Pancreas (tissue), 10 donors: ENCODE data around the gene YAE1. TPM values are rescaled to one million over a fixed set of nuclear protein-coding genes. Genes with fewer than 3 reads are reported as not detected.

ENCODE experiments used
- ATAC-seq, 4 donors: fragments of 200-7000 bp; cut with Tn5 transposase; one replicate each; pipeline versions ENCODE4 v1.8.0 to v1.9.1; 2020; ENCODE audit warnings: mild to moderate bottlenecking in 4 of 4, moderate library complexity in 4 of 4
- DNase-seq, 6 donors: peaks; one replicate each; pipeline ENCODE4 v3.0.0-alpha.2; 2020
- FAIRE-seq: peaks from 2 replicates; lab custom pipeline; 2012; peaks lifted over from hg19 to GRCh38; lab: Jason Lieb, UNC
- H3K27ac ChIP-seq, 4 donors: fragments of 200-600 bp; sonication (generic); 1 replicate in 3 of 4; 2 replicates in 1 of 4; pipeline versions ENCODE4 v1.5.0 to v1.8.0; 2020
- H3K27me3 ChIP-seq, 4 donors: fragments of 200-600 bp; one replicate each; pipeline ENCODE4 v1.8.0; 2021
- H3K36me3 ChIP-seq, 3 donors: fragments of 200-600 bp; sonication (generic) in 1 of 3; one replicate each; pipeline versions ENCODE4 v1.5.0 to v1.8.0; 2020 to 2021
- H3K4me1 ChIP-seq, 3 donors: fragments of 200-600 bp; one replicate each; pipeline ENCODE4 v1.8.0; 2021
- H3K4me3 ChIP-seq, 4 donors: fragments of 200-600 bp; sonication (generic) in 2 of 4; one replicate each; pipeline versions ENCODE4 v1.5.0 to v1.8.0; 2020 to 2021
- H3K9me3 ChIP-seq, 4 donors: fragments of 200-600 bp; one replicate each; pipeline ENCODE4 v1.8.0; 2021
- CTCF ChIP-seq, 4 donors: fragments of 200-600 bp; sonication (generic) in 3 of 4; IDR thresholded peaks; one replicate each; pipeline versions ENCODE4 v1.5.0 to v1.8.0; 2021; ENCODE audit warnings: antibody characterized with exemption in 4 of 4
- WGBS, 2 donors: extraction: QIAGEN DNeasy Blood & Tissue Kit; methylation state at CpG; one replicate each; pipeline ENCODE4 v1.1.7; 2013; 5-methylcytosine and 5-hydroxymethylcytosine counted together
- intact Hi-C, 3 donors: fragments of 100-400 bp; cut with DNase I; formaldehyde crosslinking; loops; one replicate each; pipeline versions ENCODE4 v1.11.1 to v1.14.2; 2022
- polyA plus RNA-seq, 2 donors: library from polyadenylated mRNA; stranded (reverse); fragments of 200-250 nt; gene quantifications; one replicate each; pipeline ENCODE4 v1.2.3, GENCODE V29; 2013
- total RNA-seq, 6 donors: library from RNA; stranded (reverse); fragmentation: NEBNext Ultra II Directional in 4 of 6; extraction: Animal tissue kit (Norgen Biotek cat#: 25700) in 4 of 6; gene quantifications; one replicate each; pipeline versions ENCODE4 v1.2.1 to v1.2.4, GENCODE V29; 2021 to 2023
- donor health status: healthy with polysubstance abuse.
- donor health status: DM: no; HTN: no; CAD: no; lungs with moderate emphysema.
- donor health status: DM: no; HTN: no; CAD: no.
- donor health status: control.
- donor health status: control.
- donor health status: Bipolar disorder and iron deficiency.
- donor health status: DM: yes; HTN: yes; CAD: no.
- donor health status: DM: no; HTN: no; CAD: no.
- donor health status: DM: no; HTN: no; CAD: no.
- donor health status: DM: yes; HTN: yes; CAD: no.

Gene YAE1
- total RNA-seq (10 to 100 TPM in 1 of 6 donors, 1 to 10 TPM in 5; 6.4 to 10.9 (median 7.8) TPM), polyA plus RNA-seq (10 to 100 TPM; 14.7 to 17.6 TPM)

GRCh38 chr7:39566023-39566921 lies at the start of gene YAE1:
YAE1 (plus strand) TSS chr7:39566404; CDS start chr7:39566419, 15 bp downstream.
- TF ChIP-seq CTCF (IDR thresholded peaks at IDR 0.05), result no peak
- WGBS, 2 donors, result 0% methylated on average over 64 of the region's 64 CpGs
- intact Hi-C loops, result no loop called here
- Histone ChIP-seq H3K36me3 (no peaks in the 10 kb centered on the region), H3K4me3 (peak within 1 kb of the TSS; percentile 54 to 71 (median 59)), H3K9me3 (no peaks in the 10 kb centered on the region), H3K27me3 (no peaks in the 10 kb centered on the region), H3K27ac (peak within 1 kb of the TSS; percentile 39 to 76 (median 57)), H3K4me1 (peaks cover 0 to 13% (median 9%) of the 10 kb centered on the region in 3 donors)
- peak; percentile 99 to 100 (median 99) for ATAC-seq
- peak; percentile 66 to 89 (median 74) for DNase-seq
- FAIRE-seq, result no peak

- Histone ChIP-seq H3K9me3 (no peaks in the 10 kb centered on the region), H3K27me3 (no peaks in the 10 kb centered on the region), H3K36me3 (no peaks in the 10 kb centered on the region), H3K4me3 (no peak overlapping the region), H3K4me1 (no peaks in the 10 kb centered on the region), H3K27ac (no peak overlapping the region)
- DNase-seq (no peak), ATAC-seq (no peak), FAIRE-seq (no peak)
- WGBS, 2 donors, result 55 to 56% methylated on average over 7 of the region's 7 CpGs
- TF ChIP-seq CTCF (IDR thresholded peaks at IDR 0.05), result no peak
- intact Hi-C loops, result no loop called here
These were observed 49.7 kb upstream of the YAE1 start for GRCh38 chr7:39516498-39516897.

- Histone ChIP-seq H3K4me1 (no peaks in the 10 kb centered on the region), H3K4me3 (no peak overlapping the region), H3K27me3 (no peaks in the 10 kb centered on the region), H3K27ac (no peak overlapping the region), H3K9me3 (no peaks in the 10 kb centered on the region), H3K36me3 (no peaks in the 10 kb centered on the region)
- TF ChIP-seq CTCF (IDR thresholded peaks at IDR 0.05), result no peak
- ATAC-seq (no peak), FAIRE-seq (no peak), DNase-seq (no peak)
- intact Hi-C loops, result no loop called here
- WGBS, 2 donors, result 37 to 46% methylated on average over 3 of the region's 3 CpGs
These were observed 49.0 kb upstream of the YAE1 start for GRCh38 chr7:39517240-39517639.

GRCh38 chr7:39525926-39526325 lies 40.3 kb upstream of the YAE1 start:
- no peak overlapping the region for H3K4me3 ChIP-seq
- H3K36me3 ChIP-seq, result no peaks in the 10 kb centered on the region
- no peaks in the 10 kb centered on the region for H3K9me3 ChIP-seq
- ATAC-seq (no peak), FAIRE-seq (no peak), DNase-seq (no peak)
- H3K27me3 ChIP-seq, result no peaks in the 10 kb centered on the region
- no peak for TF ChIP-seq CTCF (IDR thresholded peaks at IDR 0.05)
- 90 to 100% methylated on average over 1 of the region's 1 CpG for WGBS, 2 donors
- no peak overlapping the region for H3K27ac ChIP-seq
- intact Hi-C loops, result no loop called here
- H3K4me1 ChIP-seq, result no peaks in the 10 kb centered on the region

- ATAC-seq (no peak), FAIRE-seq (no peak), DNase-seq (no peak)
- no peak for TF ChIP-seq CTCF (IDR thresholded peaks at IDR 0.05)
- H3K4me3 ChIP-seq, result no peak overlapping the region
- H3K27me3 ChIP-seq, result no peaks in the 10 kb centered on the region
- no peaks in the 10 kb centered on the region for H3K9me3 ChIP-seq
- H3K36me3 ChIP-seq, result no peaks in the 10 kb centered on the region
- no peak overlapping the region for H3K27ac ChIP-seq
- intact Hi-C loops, result no loop called here
- no peaks in the 10 kb centered on the region for H3K4me1 ChIP-seq
These were observed 39.5 kb upstream of the YAE1 start for GRCh38 chr7:39526666-39527065.
